ENCODE data around the gene CHD9.

GRCh38 chr16:53357955-53358354 lies 303.2 kb downstream of the CHD9 start:
- no peak for TF ChIP-seq CTCF (IDR thresholded peaks at IDR 0.05; ENCODE audit: insufficient read depth, low read length, poor library complexity, severe bottlenecking)
- no peak for TF ChIP-seq EZH2phosphoT487 (conservative IDR thresholded peaks at IDR 0.05; ENCODE audit: low read length)
